Stimulated activated CD8-positive, alpha-beta memory T cell treated with anti-CD3 and anti-CD28 coated beads, Interleukin-7, amount 100 ng/mL, for 24 hours (primary cell): ENCODE results near the gene TBX21.

ENCODE experiments used
- DNase-seq: peaks from one replicate; pipeline ENCODE4 v3.0.0-alpha.2; 2020; ENCODE audit warnings: low read depth

Gene TBX21, protein sequence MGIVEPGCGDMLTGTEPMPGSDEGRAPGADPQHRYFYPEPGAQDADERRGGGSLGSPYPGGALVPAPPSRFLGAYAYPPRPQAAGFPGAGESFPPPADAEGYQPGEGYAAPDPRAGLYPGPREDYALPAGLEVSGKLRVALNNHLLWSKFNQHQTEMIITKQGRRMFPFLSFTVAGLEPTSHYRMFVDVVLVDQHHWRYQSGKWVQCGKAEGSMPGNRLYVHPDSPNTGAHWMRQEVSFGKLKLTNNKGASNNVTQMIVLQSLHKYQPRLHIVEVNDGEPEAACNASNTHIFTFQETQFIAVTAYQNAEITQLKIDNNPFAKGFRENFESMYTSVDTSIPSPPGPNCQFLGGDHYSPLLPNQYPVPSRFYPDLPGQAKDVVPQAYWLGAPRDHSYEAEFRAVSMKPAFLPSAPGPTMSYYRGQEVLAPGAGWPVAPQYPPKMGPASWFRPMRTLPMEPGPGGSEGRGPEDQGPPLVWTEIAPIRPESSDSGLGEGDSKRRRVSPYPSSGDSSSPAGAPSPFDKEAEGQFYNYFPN

GRCh38 chr17:47733047-47733673, at the start of gene TBX21:
Gene TBX21, plus strand, starts transcription at chr17:47733236. Its CDS starts 219 bp downstream, at chr17:47733455.
- DNase-seq = peak; percentile 79

GRCh38 chr17:47684025-47684424, 49.0 kb upstream of the TBX21 start:
- DNase-seq = no peak

DNA sequence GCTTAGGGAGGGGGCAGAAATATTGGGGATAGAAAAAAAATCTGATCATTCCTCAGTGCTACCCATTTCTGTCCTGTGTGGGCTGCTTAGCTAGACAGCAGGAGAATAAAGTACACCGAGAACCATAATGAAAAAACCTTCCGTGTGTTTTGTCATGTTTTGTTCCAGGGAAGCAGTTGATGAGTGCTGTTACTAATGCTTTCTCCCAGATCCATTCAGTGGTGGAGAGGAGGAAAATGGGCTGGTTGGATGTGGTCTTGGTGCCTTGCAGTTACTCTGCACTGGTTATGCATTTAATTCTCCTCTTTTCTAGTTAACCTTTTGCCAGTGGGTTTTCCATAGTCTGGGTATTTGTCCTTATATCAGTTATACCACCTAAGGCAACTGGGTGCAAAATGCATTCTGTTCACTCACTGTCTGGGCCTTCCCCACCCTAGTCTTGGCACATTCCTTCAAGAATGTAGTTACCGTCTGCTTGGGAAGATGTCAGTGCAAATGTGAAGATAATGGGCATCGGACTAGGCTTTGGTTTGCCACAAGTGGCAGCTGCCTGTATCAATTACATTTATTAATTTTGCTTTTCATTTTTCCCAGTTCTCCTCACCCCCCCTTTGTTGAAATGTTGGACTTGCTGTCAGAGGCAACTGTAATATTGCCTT, 48.4 kb upstream of the TBX21 start:
- no peak for DNase-seq

- no peak for DNase-seq
These were observed 47.3 kb upstream of the TBX21 start for GRCh38 chr17:47685556-47686275.

DNA sequence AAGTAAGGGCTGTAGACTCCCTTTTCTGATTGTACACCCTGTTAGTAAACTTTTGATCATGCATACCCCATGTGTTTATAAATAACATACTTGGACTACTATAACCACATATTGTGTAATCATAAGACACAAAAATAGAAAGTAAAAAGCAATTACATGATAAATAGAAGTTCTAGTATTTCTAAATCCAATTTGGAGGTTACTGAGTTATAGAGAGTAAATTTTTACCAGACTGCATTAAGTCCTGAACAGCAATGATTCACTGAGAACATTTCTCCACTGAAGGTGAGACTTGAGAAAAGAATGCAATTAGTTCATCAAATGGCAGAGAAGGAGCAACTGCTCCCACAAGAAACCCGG, 46.8 kb upstream of the TBX21 start:
- DNase-seq = no peak

- DNase-seq = no peak
These were observed 46.2 kb upstream of the TBX21 start for GRCh38 chr17:47686664-47687327.

DNA sequence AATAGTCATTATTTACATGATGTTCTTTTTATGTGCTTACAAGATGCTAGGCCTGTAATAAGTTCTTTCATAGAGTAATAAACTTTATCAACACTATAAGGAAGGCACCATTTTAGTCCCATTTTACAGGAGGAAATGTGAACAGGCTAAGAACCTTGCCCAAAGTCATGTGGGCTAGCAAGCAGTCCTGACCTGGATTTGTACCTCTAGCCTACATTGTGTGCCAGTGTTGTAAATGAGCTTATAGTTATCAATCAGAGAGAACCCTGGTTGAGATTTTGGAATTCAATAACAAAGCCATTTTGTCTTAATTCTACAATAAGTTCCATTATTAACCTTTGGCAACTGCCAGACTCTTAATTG, 45.7 kb upstream of the TBX21 start:
- DNase-seq = no peak

DNA sequence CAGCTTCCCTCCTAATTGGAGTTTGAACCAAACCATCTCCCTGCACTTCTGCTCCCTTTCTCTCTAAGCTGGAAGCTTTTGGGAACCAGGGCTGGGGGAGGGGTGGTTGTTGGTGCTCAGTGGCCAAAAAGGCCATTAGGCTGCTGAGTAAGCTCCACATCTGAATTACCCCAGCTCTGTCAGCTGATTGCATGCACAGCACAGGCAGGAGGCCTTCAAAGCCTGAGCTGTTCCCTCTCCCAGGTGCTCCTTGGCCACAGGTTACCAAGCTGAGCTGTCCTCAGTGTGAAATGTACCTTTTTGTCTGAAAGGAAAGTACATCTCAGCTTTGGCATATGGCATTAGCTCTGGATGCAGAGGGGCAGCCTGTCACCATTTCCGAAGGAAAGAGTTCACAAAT, 45.3 kb upstream of the TBX21 start:
- DNase-seq = no peak

DNA sequence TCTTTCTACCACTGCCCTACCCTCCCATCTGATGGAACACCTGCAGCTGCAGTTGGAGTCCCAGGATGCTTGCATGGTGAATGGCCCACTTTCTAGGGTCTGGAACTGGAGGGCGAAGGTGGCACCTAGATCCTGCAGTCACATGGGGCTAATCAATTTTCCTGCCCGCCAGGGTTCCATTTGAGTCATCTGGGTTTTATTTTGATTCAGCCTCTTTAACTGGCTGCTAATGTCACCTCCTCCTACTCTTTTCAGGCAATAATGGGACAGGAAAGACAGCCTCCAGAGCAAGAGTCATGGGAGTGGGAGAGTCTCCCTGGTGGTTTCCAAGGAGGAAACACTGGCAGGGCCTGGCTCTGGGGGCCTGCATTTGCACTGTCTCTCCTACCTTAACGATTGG, 42.9 kb upstream of the TBX21 start:
- no peak for DNase-seq

GRCh38 chr17:47692137-47692894, 40.7 kb upstream of the TBX21 start:
- no peak for DNase-seq

DNA sequence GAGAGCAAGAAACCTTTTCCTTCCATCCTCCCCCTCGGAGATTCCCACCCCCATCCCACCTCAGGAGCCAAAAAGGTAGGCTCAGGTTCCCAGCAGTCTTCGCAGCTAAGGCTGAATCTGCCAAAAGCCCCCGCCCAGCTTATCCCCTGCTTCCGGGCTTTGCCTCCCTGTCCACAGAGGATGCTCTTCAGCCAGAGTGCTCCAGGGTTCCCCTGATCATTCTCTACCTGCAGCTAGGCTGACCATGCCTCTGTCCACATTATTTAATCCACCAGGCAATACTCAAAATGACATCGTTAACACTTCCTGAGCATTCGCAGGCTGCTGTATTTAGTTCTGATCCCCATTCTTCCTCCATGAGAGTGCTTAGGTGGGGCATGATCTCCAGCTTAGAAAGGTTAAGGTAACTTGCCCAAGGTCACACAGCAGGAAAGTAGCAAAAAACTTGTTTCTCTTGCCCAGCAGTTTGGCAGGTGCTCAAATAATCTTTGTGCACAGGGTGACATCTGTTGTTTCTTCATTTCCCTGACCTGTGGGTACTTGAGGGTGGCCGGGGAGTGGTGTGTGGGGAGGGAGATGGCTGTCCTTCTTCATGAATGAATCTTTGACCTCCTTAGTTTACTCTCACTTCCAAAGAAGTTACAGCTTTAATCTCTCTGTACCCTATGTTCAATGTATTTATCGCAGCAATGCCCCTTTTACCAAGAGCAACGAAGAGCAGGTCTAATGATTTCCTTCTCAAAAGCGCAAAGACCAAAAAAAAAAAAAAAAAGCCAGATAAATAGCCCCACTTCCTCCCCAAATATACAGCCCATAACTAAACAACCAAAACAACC, 39.9 kb upstream of the TBX21 start:
- DNase-seq = no peak

- no peak for DNase-seq
These were observed 39.1 kb upstream of the TBX21 start, which contains the start of gene TBKBP1 for GRCh38 chr17:47693731-47694580. Gene TBKBP1, plus strand, starts transcription at chr17:47694161. Its CDS starts 1,952 bp downstream, at chr17:47696113.

GRCh38 chr17:47694581-47695428, 38.2 kb upstream of the TBX21 start:
- no peak for DNase-seq

DNA sequence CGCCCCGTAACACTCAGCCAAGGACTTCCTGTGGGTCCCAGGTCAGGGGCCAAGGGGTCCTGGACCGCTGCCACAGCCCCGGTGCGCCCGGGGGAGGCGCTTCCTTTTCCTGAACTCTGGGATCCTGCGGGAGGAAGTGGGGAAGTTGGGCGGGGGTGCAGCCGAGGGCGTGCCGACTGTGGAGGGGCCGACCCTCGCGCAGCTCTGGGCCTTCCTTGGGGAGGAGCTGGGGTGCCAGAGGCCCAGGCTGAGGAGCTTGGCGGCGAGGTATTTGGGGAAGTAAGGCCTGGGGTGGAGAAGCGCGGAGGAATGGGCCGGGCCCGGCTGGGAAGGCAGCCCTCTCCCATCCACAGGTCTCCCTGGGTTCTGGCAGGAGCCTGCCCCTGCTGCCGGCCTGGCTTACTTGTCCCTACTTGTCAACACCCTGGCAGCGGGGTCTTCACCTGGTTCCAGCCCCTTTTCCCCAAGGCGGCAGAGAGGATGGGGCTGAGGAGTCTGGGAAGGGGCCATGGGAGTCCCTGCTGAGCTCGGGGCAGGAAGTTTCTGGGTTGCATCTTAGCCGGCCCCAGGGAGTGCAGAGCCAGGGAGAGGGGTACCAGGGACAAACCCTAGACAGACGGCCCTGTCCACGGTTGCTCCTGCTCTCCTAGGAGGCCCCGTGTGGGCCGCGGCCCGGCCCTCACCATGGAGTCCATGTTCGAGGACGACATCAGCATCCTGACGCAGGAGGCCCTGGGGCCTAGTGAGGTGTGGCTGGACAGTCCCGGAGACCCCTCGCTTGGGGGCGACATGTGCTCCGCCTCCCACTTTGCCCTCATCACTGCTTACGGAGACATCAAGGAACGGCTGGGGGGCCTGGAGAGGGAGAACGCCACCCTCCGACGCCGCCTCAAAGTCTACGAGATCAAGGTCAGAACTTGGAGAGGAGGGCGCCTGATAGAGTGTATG, 37.3 kb upstream of the TBX21 start:
- no peak for DNase-seq

DNA sequence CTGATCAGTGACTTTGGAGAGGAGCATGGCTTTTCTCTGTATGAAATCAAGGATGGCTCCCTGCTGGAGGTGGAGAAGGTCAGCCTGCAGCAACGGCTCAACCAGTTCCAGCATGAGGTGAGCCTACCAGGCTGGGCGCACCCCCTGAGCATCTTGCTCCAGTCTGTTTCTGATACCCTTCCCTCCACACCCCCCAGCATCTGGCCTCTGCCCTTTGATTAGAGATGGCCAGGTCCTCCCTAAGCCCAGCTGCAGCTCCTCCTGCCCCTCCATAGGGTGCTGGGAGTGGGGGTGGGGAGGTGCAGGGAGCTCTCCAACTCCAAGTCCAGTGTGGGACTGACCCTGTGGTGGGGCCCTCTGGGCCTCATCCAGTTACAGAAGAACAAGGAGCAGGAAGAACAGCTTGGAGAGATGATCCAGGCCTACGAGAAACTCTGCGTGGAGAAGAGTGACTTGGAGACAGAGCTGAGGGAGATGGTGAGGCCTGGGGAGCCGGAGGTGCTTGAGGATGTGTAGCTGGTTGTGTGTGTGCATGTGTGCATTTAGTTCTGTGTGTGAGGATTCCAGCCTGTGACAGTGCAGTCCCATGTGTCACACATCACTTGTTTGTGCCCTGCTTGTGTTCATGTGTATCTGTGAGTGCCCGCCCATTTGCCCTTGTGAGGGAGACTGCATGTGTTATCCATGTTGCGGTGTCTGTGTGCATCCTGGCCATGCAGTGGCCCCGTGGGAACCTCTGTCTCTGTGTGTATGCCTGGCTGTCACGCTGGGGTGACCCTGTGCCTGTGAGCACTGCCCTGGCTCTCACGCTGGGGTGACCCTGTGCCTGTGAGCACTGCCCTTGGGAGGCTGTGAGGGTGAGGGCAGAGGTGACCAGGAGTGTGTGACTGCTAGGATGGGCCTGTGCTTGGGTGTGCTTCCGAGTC, 36.1 kb upstream of the TBX21 start:
- no peak for DNase-seq
